ENCODE data around the gene CPN2. TPM values are rescaled to one million over a fixed set of nuclear protein-coding genes. Genes with fewer than 3 reads are reported as not detected.

Gene CPN2
- total RNA-seq, 4 donors from 2014 or later = not detected

DNA sequence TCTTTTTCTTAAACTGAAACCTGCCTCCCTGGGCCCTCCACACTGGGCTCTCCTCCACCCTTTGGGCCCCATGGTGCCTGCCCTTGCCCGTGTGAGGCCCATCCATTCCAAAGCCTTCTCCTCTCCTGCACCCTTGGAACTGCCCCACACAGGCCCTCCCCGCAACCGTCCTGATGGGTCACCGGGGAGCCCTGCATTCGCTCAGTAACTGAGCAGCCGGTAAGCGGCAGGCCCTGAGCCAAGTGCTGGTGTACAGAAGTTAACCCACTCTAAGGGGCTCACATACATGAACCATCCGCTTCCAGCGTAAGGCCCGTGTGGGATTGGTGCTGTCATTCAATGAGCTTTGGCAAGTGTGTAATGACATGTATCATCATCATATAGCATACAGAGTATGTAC is 23.8 kb upstream of the CPN2 start:
- 48 to 56% methylated on average over 10 of the region's 10 CpGs for WGBS, 2 donors
- H3K36me3 ChIP-seq = no peaks in the 10 kb centered on the region
- H3K27me3 ChIP-seq = peaks cover 0 to 10% of the 10 kb centered on the region in 2 donors
- DNase-seq (ENCODE audit: low spot score in 2 of 2) = no peak
- H3K9me3 ChIP-seq = no peaks in the 10 kb centered on the region
- no peak for TF ChIP-seq POLR2A (IDR thresholded peaks at IDR 0.05)
- TF ChIP-seq, protein P1, sequence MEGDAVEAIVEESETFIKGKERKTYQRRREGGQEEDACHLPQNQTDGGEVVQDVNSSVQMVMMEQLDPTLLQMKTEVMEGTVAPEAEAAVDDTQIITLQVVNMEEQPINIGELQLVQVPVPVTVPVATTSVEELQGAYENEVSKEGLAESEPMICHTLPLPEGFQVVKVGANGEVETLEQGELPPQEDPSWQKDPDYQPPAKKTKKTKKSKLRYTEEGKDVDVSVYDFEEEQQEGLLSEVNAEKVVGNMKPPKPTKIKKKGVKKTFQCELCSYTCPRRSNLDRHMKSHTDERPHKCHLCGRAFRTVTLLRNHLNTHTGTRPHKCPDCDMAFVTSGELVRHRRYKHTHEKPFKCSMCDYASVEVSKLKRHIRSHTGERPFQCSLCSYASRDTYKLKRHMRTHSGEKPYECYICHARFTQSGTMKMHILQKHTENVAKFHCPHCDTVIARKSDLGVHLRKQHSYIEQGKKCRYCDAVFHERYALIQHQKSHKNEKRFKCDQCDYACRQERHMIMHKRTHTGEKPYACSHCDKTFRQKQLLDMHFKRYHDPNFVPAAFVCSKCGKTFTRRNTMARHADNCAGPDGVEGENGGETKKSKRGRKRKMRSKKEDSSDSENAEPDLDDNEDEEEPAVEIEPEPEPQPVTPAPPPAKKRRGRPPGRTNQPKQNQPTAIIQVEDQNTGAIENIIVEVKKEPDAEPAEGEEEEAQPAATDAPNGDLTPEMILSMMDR (IDR thresholded peaks at IDR 0.05) = no peak
- no peak for TF ChIP-seq EP300 (IDR thresholded peaks at IDR 0.05)
- peaks cover 0 to 12% (median 0%) of the 10 kb centered on the region in 4 donors for H3K4me1 ChIP-seq
- H3K4me3 ChIP-seq = no peak overlapping the region
- H3K27ac ChIP-seq = no peak overlapping the region

DNA sequence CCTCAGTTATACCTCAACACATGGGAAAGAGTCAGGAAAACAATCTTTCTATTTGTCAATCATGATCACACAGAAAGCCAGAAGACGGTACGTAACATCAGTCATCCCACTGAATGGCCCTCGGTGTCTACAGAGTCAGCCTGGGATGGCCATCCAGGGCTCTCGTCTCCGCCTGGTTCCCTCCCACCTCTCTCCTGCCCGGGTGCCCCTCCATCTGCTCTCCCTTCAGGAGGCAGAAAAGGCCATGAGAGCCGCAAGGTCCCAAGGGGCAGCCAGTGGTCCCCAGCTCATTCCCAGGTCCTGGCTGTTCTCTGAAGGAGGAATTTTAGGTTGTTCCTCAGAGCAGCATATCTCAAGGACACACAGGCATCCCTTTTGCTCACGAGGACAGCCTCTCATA is 22.8 kb upstream of the CPN2 start:
- TF ChIP-seq, protein P1 (IDR thresholded peaks at IDR 0.05) = no peak
- TF ChIP-seq EP300 (IDR thresholded peaks at IDR 0.05) (no peak), POLR2A (IDR thresholded peaks at IDR 0.05) (no peak)
- 68 to 69% methylated on average over 8 of the region's 8 CpGs for WGBS, 2 donors
- Histone ChIP-seq H3K4me1 (peaks cover 0 to 21% (median 0%) of the 10 kb centered on the region in 4 donors), H3K27ac (no peak overlapping the region), H3K4me3 (no peak overlapping the region), H3K27me3 (peaks cover 0 to 10% of the 10 kb centered on the region in 2 donors), H3K36me3 (no peaks in the 10 kb centered on the region), H3K9me3 (no peaks in the 10 kb centered on the region)
- DNase-seq (ENCODE audit: low spot score in 2 of 2) = no peak

DNA sequence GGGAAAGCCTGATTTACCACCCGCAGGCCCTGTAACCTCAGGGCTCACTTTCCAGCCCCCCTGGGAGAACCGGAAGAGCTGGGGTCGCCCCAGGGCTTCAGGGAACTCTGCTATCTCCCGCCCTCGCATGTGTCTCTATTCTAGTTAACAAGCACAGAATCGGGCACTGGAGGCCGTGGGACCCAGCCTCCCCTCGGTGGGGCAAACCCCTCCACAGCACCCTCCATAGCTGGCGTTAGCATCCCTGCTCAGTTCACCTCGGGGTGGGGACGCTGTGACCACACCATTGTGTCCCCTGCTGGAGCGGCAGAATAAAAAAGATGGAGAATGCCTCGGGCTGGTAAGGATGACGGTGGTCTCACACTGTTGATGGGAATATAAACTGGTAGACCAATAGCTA is 21.9 kb upstream of the CPN2 start:
- Histone ChIP-seq H3K9me3 (no peaks in the 10 kb centered on the region), H3K27ac (no peak overlapping the region), H3K27me3 (peaks cover 0 to 5% of the 10 kb centered on the region in 2 donors), H3K4me3 (no peak overlapping the region), H3K36me3 (no peaks in the 10 kb centered on the region), H3K4me1 (peaks cover 0 to 21% (median 0%) of the 10 kb centered on the region in 4 donors)
- TF ChIP-seq POLR2A (IDR thresholded peaks at IDR 0.05) (no peak), EP300 (IDR thresholded peaks at IDR 0.05) (no peak)
- TF ChIP-seq, protein P1 (IDR thresholded peaks at IDR 0.05) = no peak
- 81 to 86% methylated on average over 14 of the region's 14 CpGs for WGBS, 2 donors
- DNase-seq (ENCODE audit: low spot score in 2 of 2) = no peak

DNA sequence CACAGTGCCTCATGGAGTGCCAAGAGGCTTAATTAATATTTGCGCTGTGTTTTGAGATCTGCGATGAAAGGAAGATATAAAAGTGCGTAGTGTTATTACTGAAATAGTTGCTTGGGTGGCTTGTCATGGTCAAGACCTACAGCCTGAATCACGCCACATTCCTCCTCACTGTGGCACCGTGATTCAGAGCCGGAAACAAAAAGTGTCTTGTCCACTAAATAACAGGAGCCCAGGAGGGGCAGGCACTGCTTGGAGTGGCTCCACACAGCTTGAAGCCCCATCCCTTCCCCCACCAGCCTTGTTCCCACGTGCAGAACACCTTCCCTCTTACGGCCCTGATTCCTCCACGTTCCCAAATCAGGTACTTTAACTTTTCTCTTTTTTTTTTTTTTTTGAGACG is 19.6 kb upstream of the CPN2 start:
- Histone ChIP-seq H3K9me3 (no peaks in the 10 kb centered on the region), H3K4me1 (peaks cover 0 to 20% (median 0%) of the 10 kb centered on the region in 4 donors), H3K36me3 (no peaks in the 10 kb centered on the region), H3K27ac (no peak overlapping the region), H3K4me3 (no peak overlapping the region), H3K27me3 (peaks cover 0 to 4% of the 10 kb centered on the region in 2 donors)
- 55 to 62% methylated on average over 10 of the region's 10 CpGs for WGBS, 2 donors
- DNase-seq (ENCODE audit: low spot score in 2 of 2) = no peak
- no peak for TF ChIP-seq EP300 (IDR thresholded peaks at IDR 0.05)
- TF ChIP-seq, protein P1 (IDR thresholded peaks at IDR 0.05) = no peak
- no peak for TF ChIP-seq POLR2A (IDR thresholded peaks at IDR 0.05)

DNA sequence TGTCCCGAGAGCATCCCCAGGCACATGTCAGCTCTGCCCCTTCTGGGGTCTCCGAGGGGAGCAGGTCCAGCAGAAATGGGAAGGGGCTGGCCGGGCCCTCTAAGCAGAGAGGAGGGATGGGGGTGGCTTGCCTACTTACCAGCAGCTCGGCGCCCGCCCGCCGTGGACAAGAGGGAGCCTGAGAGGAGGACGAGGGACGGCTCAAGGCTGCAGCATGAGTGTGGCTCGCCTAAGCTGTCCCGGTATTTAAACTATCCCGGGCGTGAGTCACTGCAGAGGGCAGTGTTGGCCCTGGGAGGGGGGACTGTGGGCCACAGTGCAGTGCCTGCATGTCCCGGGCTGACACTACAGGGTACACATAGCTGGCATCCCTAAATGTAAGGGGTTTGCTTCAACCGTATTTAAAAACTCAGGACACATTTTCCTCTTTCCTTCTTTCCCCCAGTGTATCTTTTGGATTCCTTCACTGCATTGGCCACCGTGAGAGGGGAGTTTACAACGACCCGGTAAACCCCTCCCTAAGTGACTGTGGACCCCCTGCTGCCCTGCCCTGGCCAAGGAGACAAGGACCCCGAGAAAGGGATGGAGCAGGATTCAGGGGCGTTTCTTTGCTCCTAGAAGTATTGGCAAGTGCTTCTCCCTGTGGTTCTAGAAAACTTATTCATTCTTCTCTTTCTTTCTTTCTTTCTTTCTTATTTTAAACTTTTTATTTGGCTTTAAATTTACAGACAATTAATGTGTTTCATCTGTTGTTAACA is 18.6 kb upstream of the CPN2 start, which contains the start of gene LRRC15:
Gene LRRC15, minus strand, starts transcription at position 222 of the 758 bp plus-strand sequence. CDS start 8,700 bp downstream, outside the sequence.
- Histone ChIP-seq H3K27me3 (no peaks in the 10 kb centered on the region), H3K36me3 (no peaks in the 10 kb centered on the region), H3K27ac (no peak within 1 kb of the TSS), H3K4me3 (no peak within 1 kb of the TSS), H3K9me3 (no peaks in the 10 kb centered on the region), H3K4me1 (peaks cover 0 to 22% (median 2%) of the 10 kb centered on the region in 4 donors)
- no peak for DNase-seq (ENCODE audit: low spot score in 2 of 2)
- TF ChIP-seq POLR2A (IDR thresholded peaks at IDR 0.05) = no peak
- TF ChIP-seq, protein P1 (IDR thresholded peaks at IDR 0.05) = no peak
- no peak for TF ChIP-seq EP300 (IDR thresholded peaks at IDR 0.05)
- 12 to 20% methylated on average over 16 to 20 of the region's 21 CpGs for WGBS, 2 donors

Data from tibial nerve (tissue), 4 donors.